LNCaP clone FGC (cell line): ENCODE data around the gene CD84.
A peak's percentile ranks its signal among the peaks of the same experiment; 100 is the strongest.
"Not testable (repeated sequence)": the region's sequence is repeated elsewhere in the genome, so short reads cannot be mapped to it uniquely, and the experiment has no call there.

ENCODE experiments used
- DNase-seq: peaks from one replicate; pipeline ENCODE4 v3.0.0-alpha.2; 2011; ENCODE audit warnings: low read depth
- H3K4me3 ChIP-seq: 2 replicates; pipeline ENCODE4 v1.5.1; 2011; ENCODE audit warnings: mild to moderate bottlenecking, low read depth, low read length, control low read depth
- CTCF ChIP-seq: IDR thresholded peaks from 2 replicates; pipeline ENCODE4 v1.5.1; 2012; ENCODE audit warnings: mild to moderate bottlenecking; ENCODE audit not compliant: control insufficient read depth, insufficient read depth; ENCODE audit errors: extremely low read depth

The CD84 gene

DNA sequence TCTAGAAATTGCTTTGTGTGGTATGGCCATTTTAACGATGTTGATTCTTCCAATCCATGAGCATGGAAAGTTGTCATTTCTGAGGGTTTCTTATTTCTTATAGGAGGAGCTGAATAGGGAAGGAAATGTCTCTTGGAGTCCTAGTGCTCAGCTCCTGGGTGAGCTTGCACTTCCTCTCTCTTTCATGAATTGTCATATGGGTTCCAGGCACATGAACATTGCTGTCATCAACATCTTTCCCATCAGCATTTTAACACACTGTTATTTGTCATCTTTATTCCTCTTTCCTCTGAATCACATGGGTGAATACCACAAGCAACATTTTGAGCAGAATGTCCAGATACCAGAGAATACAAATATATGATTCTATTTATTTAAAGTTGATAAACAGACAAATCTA is 79.7 kb downstream of the CD84 start:
- no peak for TF ChIP-seq CTCF
- no peak for DNase-seq
- H3K4me3 ChIP-seq = no peak overlapping the region

GRCh38 chr1:160498301-160499065 is 80.8 kb downstream of the CD84 start:
- not testable (repeated sequence) for H3K4me3 ChIP-seq, DNase-seq

DNA sequence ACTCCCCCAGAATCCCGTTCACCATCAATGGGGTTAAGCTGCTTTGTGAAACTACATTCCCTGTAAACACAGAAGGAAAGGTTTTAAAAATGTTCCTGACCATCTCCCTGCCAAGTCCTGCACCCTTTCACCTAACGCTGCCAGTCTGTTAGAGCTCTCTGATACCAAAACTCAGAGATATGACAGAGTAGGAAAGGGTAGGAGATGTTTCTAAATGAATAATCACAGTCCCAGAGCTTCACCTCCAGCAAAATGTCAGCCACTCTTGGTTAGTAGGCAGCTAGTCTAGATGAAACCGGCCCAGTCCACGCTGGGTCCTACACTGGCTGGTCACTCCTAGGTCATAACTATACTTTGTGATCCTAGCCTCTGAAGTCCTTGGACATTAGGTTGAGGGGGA is 83.0 kb downstream of the CD84 start:
- TF ChIP-seq CTCF = no peak
- DNase-seq = no peak
- no peak overlapping the region for H3K4me3 ChIP-seq

DNA sequence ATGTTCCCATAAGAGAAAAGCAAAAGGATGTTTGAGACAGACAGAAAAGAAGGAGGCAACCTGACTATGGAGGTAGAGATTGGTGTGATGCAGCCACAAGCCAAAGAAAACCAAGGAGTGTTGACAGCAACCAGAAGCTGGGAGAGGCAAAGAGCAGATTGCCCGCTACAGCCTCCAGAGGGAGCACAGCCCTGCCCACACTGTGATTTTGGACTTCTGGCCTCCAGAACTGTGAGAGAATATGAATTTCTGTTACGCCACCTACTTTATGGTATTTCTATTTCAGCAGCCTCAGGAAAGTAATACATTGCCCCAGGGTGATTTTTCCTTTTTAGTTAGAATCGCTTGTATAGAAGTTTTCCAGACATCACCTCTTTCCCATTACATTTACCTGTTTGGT is 84.7 kb downstream of the CD84 start:
- DNase-seq = no peak
- peak; percentile 34 for TF ChIP-seq CTCF
- H3K4me3 ChIP-seq = no peak overlapping the region

- TF ChIP-seq CTCF = no peak
- H3K4me3 ChIP-seq = no peak overlapping the region
Measured at GRCh38 chr1:160492617-160493016, 86.7 kb downstream of the CD84 start.

GRCh38 chr1:160491981-160492380 is 87.3 kb downstream of the CD84 start:
- H3K4me3 ChIP-seq = no peak overlapping the region
- DNase-seq = no peak
- no peak for TF ChIP-seq CTCF

More at GRCh38 chr1:160492617-160493016, 86.7 kb downstream of the CD84 start:
- DNase-seq = no peak
